ENCODE measurements around the gene EIF4EBP3.

DNA sequence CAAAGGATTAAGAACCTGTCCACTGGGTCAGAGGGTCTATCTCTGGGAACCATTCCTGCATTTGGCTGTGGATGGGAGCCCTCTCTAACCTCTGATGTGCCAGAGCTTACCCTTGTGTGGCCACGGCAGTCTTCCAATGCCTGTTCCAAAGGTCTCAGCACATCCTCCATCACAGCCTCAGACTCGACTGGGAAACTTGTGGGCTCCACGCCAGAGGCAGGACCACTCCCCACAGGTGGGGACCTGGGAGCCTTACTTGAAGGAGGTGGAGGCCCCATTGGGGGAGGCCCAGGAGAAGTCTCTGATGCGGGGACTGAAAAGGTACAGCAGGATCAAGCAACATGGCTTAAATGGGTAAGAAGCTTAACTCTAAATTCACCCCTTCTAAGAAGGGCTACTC is 4.4 kb downstream of the EIF4EBP3 start:
- TF ChIP-seq MAX (IDR thresholded peaks at IDR 0.05) (no peak), ZBTB33 (IDR thresholded peaks at IDR 0.05) (no peak), TAF1 (conservative IDR thresholded peaks at IDR 0.05) (no peak), SP1 (IDR thresholded peaks at IDR 0.05) (no peak), REST (IDR thresholded peaks at IDR 0.05) (no peak), GABPA (IDR thresholded peaks at IDR 0.05 in 1 of 2, conservative IDR thresholded peaks at IDR 0.05 in 1 of 2) (no peak), JUND (IDR thresholded peaks at IDR 0.05) (no peak), RAD21 (IDR thresholded peaks at IDR 0.05) (no peak), EGR1 (IDR thresholded peaks at IDR 0.05; ENCODE audit: low read depth in 2 of 2) (no peak), RXRA (IDR thresholded peaks at IDR 0.05) (no peak), FOXA1 (IDR thresholded peaks at IDR 0.05) (no peak)
- TF ChIP-seq, protein P1, sequence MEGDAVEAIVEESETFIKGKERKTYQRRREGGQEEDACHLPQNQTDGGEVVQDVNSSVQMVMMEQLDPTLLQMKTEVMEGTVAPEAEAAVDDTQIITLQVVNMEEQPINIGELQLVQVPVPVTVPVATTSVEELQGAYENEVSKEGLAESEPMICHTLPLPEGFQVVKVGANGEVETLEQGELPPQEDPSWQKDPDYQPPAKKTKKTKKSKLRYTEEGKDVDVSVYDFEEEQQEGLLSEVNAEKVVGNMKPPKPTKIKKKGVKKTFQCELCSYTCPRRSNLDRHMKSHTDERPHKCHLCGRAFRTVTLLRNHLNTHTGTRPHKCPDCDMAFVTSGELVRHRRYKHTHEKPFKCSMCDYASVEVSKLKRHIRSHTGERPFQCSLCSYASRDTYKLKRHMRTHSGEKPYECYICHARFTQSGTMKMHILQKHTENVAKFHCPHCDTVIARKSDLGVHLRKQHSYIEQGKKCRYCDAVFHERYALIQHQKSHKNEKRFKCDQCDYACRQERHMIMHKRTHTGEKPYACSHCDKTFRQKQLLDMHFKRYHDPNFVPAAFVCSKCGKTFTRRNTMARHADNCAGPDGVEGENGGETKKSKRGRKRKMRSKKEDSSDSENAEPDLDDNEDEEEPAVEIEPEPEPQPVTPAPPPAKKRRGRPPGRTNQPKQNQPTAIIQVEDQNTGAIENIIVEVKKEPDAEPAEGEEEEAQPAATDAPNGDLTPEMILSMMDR (IDR thresholded peaks at IDR 0.05; ENCODE audit: low read depth, low read length, missing input control) = no peak
- TF ChIP-seq, protein P2, sequence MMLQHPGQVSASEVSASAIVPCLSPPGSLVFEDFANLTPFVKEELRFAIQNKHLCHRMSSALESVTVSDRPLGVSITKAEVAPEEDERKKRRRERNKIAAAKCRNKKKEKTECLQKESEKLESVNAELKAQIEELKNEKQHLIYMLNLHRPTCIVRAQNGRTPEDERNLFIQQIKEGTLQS (IDR thresholded peaks at IDR 0.05) = no peak
